AG10803 (cell line): ENCODE measurements around the gene CYBA.

Experiments used
- DNase-seq: peaks from one replicate; pipeline ENCODE4 v3.0.0; 2010; ENCODE audit warnings: low read depth
- H3K4me3 ChIP-seq: 2 replicates; pipeline ENCODE4 v1.5.1; 2011; ENCODE audit warnings: mild to moderate bottlenecking, low read length, control low read depth
- TF ChIP-seq, protein P1 (sequence below): conservative IDR thresholded peaks from 2 replicates; pipeline ENCODE4 v1.5.1; 2011; ENCODE audit warnings: mild to moderate bottlenecking, low read length, control low read depth, inconsistent platforms

The CYBA gene

GRCh38 chr16:88650749-88651275, at the start of gene CYBA:
CYBA (minus strand) TSS chr16:88651053; CDS start chr16:88651013, 40 bp downstream.
- DNase-seq = peak; percentile 40
- H3K4me3 ChIP-seq = peak within 1 kb of the TSS; percentile 80

GRCh38 chr16:88700322-88700635, 49.4 kb upstream of the CYBA start:
- no peak overlapping the region for H3K4me3 ChIP-seq
- TF ChIP-seq, protein P1, sequence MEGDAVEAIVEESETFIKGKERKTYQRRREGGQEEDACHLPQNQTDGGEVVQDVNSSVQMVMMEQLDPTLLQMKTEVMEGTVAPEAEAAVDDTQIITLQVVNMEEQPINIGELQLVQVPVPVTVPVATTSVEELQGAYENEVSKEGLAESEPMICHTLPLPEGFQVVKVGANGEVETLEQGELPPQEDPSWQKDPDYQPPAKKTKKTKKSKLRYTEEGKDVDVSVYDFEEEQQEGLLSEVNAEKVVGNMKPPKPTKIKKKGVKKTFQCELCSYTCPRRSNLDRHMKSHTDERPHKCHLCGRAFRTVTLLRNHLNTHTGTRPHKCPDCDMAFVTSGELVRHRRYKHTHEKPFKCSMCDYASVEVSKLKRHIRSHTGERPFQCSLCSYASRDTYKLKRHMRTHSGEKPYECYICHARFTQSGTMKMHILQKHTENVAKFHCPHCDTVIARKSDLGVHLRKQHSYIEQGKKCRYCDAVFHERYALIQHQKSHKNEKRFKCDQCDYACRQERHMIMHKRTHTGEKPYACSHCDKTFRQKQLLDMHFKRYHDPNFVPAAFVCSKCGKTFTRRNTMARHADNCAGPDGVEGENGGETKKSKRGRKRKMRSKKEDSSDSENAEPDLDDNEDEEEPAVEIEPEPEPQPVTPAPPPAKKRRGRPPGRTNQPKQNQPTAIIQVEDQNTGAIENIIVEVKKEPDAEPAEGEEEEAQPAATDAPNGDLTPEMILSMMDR = no peak
- no peak for DNase-seq

More at GRCh38 chr16:88650749-88651275, at the start of gene CYBA:
- TF ChIP-seq, protein P1 = no peak

DNA sequence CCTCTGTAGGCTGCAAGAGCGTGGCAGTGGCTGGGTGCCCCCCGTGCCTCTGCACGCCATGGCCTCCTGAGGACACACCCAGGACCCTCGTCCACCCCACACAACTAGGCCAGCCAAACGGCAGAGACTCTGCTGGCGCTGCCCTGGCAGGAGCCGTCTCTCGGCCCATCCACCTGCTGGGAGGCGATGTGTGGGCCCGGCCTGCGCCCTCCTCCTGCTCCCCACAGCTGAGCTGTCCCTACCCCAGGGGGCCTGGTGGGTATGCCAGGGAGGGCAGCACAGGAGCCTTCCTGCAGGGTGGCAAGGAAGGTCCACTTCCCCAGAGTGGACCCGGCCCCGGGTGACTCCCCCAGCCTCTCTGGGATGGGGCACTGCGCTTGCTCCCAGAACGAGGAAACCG, 48.3 kb upstream of the CYBA start:
- TF ChIP-seq, protein P1 = no peak
- H3K4me3 ChIP-seq = no peak overlapping the region
- no peak for DNase-seq

GRCh38 chr16:88698646-88699045, 47.8 kb upstream of the CYBA start:
- H3K4me3 ChIP-seq = no peak overlapping the region
- TF ChIP-seq, protein P1 = no peak
- no peak for DNase-seq

DNA sequence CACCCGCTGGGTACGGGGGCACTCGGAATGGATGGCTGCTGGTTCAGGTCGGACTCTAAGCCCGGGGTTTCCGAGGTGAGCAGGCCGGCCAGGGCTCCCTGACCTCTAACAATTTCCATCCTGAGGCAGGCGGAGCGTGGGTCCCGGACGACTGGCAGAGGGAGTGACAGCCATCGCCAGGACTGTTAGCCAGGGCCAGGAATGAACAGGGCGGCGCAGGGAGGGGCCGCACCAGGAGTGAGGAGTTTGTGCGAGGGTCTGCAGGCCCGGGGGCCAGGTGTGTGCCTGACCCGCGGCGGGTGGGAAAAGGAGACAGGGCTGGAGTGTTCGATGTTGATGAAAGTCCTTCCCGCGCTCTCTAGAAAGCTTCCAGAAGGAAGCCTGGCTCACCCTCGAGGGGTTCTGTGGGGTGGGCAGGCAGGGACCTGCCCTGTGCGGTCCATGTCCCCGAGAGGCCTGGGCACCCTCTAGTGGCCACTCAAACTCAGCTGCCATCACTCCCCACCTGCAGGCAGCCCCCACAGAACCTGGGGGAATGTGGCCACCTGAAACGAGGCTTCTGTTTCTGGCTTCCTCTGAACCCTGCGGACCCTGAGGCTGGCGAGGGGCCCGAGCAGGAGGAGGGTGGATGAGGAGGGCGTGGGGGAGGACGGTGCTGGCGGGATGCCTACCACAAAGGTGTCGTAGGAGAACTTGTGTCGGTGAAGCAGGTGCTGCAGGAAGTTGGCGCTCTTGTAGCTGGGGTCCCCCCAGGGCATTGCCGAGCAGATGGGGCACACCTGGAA, 47.2 kb upstream of the CYBA start:
- no peak for DNase-seq
- H3K4me3 ChIP-seq = no peak overlapping the region
- TF ChIP-seq, protein P1 = no peak

DNA sequence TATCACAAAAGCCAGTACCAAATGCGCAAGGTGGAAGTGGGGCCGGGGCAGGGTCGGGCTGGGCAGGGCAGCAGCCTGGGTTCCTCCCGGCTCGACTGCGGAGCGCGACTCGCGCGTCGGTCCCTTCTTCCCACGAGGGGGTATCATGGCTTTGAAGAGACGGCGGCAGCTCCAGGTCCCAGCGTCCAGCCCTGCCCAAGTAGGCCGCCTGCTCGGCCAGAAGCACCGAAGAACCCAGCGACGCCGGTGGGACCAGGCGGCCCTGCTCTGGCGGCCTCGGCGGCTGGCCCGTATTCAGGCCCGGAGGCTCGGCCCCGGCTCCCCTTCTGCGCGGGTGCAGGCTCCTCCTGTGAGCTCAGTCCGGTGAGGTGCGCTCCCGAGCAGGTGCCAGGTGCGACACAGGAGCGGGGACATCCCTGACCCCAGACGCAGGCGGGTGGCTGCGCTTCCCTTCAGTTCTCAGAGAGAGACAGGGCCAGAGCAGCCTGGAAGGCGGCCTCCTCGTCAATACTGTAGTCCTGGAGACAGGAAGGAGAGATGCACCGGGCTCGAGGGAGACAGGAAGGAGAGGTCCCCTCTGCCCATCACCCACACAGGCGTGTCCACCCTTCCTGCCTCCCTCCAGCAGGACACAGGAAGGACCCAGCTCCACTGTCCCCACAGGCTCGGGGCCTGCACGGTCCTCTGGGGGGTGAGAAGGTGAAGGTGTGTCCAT, 46.4 kb upstream of the CYBA start:
- DNase-seq = no peak
- H3K4me3 ChIP-seq = no peak overlapping the region
- TF ChIP-seq, protein P1 = no peak

- TF ChIP-seq, protein P1 = no peak
Observed at GRCh38 chr16:88696441-88696840, 45.6 kb upstream of the CYBA start.

More at GRCh38 chr16:88696441-88696840, 45.6 kb upstream of the CYBA start:
- DNase-seq = no peak
- H3K4me3 ChIP-seq = no peak overlapping the region
